GM13976 (cell line): Measurements from ENCODE around the gene DRAM1.

Experiments
- DNase-seq: peaks from one replicate; pipeline ENCODE4 v3.0.0; 2012; ENCODE audit warnings: low spot score
- CTCF ChIP-seq: IDR thresholded peaks from 2 replicates; pipeline ENCODE4 v1.5.1; 2012; ENCODE audit warnings: borderline replicate concordance, mild to moderate bottlenecking; ENCODE audit not compliant: insufficient read depth; ENCODE audit errors: extremely low read depth, missing control alignments, control extremely low read depth
- in situ Hi-C: fragments of 300-500 bp; cut with MboI; formaldehyde crosslinking; loops from one replicate; pipeline ENCODE4 v1.12.0; 2022; ENCODE audit warnings: low sequenced_read_pairs, mixed read lengths, inconsistent platforms; ENCODE audit not compliant: unreplicated experiment

The DRAM1 gene

GRCh38 chr12:101927999-101928398 lies 50.6 kb downstream of the DRAM1 start:
- in situ Hi-C loops = no loop called here
- no peak for TF ChIP-seq CTCF

GRCh38 chr12:101928556-101928955 lies 51.2 kb downstream of the DRAM1 start:
- TF ChIP-seq CTCF = no peak
- no peak for DNase-seq
- in situ Hi-C loops = no loop called here

More at GRCh38 chr12:101927999-101928398, 50.6 kb downstream of the DRAM1 start:
- DNase-seq = no peak

- no peak for TF ChIP-seq CTCF
- no peak for DNase-seq
- in situ Hi-C loops = loop anchor here (5.0 to 10.0 kb wide), 2 partner anchors 553 to 805 kb away; partner anchors contain the start of gene IGF1
Observed at GRCh38 chr12:101929365-101930041, 52.1 kb downstream of the DRAM1 start.

GRCh38 chr12:101931498-101932326 lies 54.3 kb downstream of the DRAM1 start:
- TF ChIP-seq CTCF = no peak
- in situ Hi-C loops = loop anchor here (5.0 to 10.0 kb wide), 2 partner anchors 551 to 803 kb away; partner anchors contain the start of gene IGF1
- peak; percentile 30 for DNase-seq

- DNase-seq = no peak
- in situ Hi-C loops = loop anchor here (5.0 to 10.0 kb wide), 2 partner anchors 548 to 801 kb away; partner anchors contain the start of gene IGF1
- no peak for TF ChIP-seq CTCF
Observed at GRCh38 chr12:101933866-101934514, 56.6 kb downstream of the DRAM1 start.

GRCh38 chr12:101935890-101936746 lies 58.7 kb downstream of the DRAM1 start:
- in situ Hi-C loops = loop anchor here (10.0 kb wide), 1 partner anchor 799 kb away; no protein-coding TSS in a partner anchor
- DNase-seq = peak; percentile 50
- TF ChIP-seq CTCF = no peak
